Measurements from ENCODE around the gene DNHD1. TPM values are rescaled to one million over a fixed set of nuclear protein-coding genes. Genes with fewer than 3 reads are reported as not detected.

Gene DNHD1
- total RNA-seq, 4 donors from 2014 or later: 1.3 to 11.8 (median 7.7) TPM

DNA sequence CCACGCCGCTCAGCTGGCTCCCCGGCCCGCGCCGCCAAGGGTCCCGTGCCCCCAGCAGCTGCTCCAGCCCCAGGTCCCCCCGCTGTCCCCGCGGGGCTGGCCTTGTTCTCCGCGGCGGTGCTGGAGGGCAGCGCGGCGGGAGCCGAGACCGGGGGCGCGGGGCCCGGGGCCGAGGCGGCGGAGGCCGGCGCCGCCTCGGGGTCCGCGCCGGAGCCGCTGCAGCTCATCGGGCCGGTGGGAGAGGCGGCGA lies 114.8 kb downstream of the DNHD1 start:
- WGBS, 2 donors: no CpG with 5 or more reads among the region's 36 CpGs
- peaks cover 12 to 62% (median 36%) of the 10 kb centered on the region in 3 donors for H3K4me1 ChIP-seq
- no peaks in the 10 kb centered on the region for H3K9me3 ChIP-seq
- H3K4me3 ChIP-seq: peak overlapping the region; percentile 83 to 92 (median 90)
- H3K27me3 ChIP-seq: no peaks in the 10 kb centered on the region
- peaks cover 34 to 67% (median 36%) of the 10 kb centered on the region in 3 donors for H3K36me3 ChIP-seq
- no peak for TF ChIP-seq POLR2A (IDR thresholded peaks at IDR 0.05)
- TF ChIP-seq, protein P1, sequence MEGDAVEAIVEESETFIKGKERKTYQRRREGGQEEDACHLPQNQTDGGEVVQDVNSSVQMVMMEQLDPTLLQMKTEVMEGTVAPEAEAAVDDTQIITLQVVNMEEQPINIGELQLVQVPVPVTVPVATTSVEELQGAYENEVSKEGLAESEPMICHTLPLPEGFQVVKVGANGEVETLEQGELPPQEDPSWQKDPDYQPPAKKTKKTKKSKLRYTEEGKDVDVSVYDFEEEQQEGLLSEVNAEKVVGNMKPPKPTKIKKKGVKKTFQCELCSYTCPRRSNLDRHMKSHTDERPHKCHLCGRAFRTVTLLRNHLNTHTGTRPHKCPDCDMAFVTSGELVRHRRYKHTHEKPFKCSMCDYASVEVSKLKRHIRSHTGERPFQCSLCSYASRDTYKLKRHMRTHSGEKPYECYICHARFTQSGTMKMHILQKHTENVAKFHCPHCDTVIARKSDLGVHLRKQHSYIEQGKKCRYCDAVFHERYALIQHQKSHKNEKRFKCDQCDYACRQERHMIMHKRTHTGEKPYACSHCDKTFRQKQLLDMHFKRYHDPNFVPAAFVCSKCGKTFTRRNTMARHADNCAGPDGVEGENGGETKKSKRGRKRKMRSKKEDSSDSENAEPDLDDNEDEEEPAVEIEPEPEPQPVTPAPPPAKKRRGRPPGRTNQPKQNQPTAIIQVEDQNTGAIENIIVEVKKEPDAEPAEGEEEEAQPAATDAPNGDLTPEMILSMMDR (IDR thresholded peaks at IDR 0.05): peak in 1 of 6 experiments; percentile 4
- DNase-seq: no peak
- H3K27ac ChIP-seq: peak overlapping the region; percentile 93 to 99 (median 98)
- intact Hi-C loops (cut with DNase I): loop anchor here (10.0 kb wide), 1 partner anchor 127 kb away; the partner anchor contains the start of genes ARFIP2 and TIMM10B

- peaks cover 13 to 62% (median 35%) of the 10 kb centered on the region in 3 donors for H3K4me1 ChIP-seq
- intact Hi-C loops (cut with DNase I): loop anchor here (10.0 kb wide), 1 partner anchor 128 kb away; the partner anchor contains the start of genes ARFIP2 and TIMM10B
- H3K36me3 ChIP-seq: peaks cover 34 to 70% (median 36%) of the 10 kb centered on the region in 3 donors
- H3K27me3 ChIP-seq: no peaks in the 10 kb centered on the region
- H3K4me3 ChIP-seq: peak within 1 kb of the TSS; percentile 83 to 92 (median 90)
- H3K27ac ChIP-seq: peak within 1 kb of the TSS; percentile 93 to 99 (median 98)
- TF ChIP-seq POLR2A (IDR thresholded peaks at IDR 0.05): peak in 3 of 4 donors; percentile 72 to 98 (median 93)
- TF ChIP-seq, protein P1 (IDR thresholded peaks at IDR 0.05): peak in 5 of 6 experiments; percentile 15 to 60 (median 37)
- no peaks in the 10 kb centered on the region for H3K9me3 ChIP-seq
- peak; percentile 78 for DNase-seq
- WGBS, 2 donors: 0% methylated on average over 10 to 22 of the region's 51 CpGs
Measured at GRCh38 chr11:6612213-6613041, 115.3 kb downstream of the DNHD1 start, which contains the start of gene TAF10. TAF10 (minus strand) TSS chr11:6612216; CDS start chr11:6612189, 27 bp downstream.

GRCh38 chr11:6613496-6613895 lies 116.4 kb downstream of the DNHD1 start:
- peak overlapping the region; percentile 93 to 99 (median 98) for H3K27ac ChIP-seq
- intact Hi-C loops (cut with DNase I): loop anchor here (10.0 kb wide), 1 partner anchor 129 kb away; the partner anchor contains the start of genes ARFIP2 and TIMM10B
- no peak overlapping the region for H3K4me3 ChIP-seq
- 90% methylated on average over 3 of the region's 3 CpGs for WGBS, 2 donors
- H3K9me3 ChIP-seq: no peaks in the 10 kb centered on the region
- no peak for DNase-seq
- TF ChIP-seq, protein P1 (IDR thresholded peaks at IDR 0.05): no peak
- TF ChIP-seq POLR2A (IDR thresholded peaks at IDR 0.05): no peak
- no peaks in the 10 kb centered on the region for H3K27me3 ChIP-seq
- peaks cover 24 to 62% (median 35%) of the 10 kb centered on the region in 3 donors for H3K4me1 ChIP-seq
- H3K36me3 ChIP-seq: peaks cover 27 to 59% (median 29%) of the 10 kb centered on the region in 3 donors

GRCh38 chr11:6614446-6614845 lies 117.4 kb downstream of the DNHD1 start:
- TF ChIP-seq, protein P1 (IDR thresholded peaks at IDR 0.05): no peak
- no peak for TF ChIP-seq POLR2A (IDR thresholded peaks at IDR 0.05)
- intact Hi-C loops (cut with DNase I): loop anchor here (10.0 kb wide), 1 partner anchor 130 kb away; the partner anchor contains the start of genes ARFIP2 and TIMM10B
- WGBS, 2 donors: 71 to 100% methylated on average over 1 of the region's 2 CpGs

DNA sequence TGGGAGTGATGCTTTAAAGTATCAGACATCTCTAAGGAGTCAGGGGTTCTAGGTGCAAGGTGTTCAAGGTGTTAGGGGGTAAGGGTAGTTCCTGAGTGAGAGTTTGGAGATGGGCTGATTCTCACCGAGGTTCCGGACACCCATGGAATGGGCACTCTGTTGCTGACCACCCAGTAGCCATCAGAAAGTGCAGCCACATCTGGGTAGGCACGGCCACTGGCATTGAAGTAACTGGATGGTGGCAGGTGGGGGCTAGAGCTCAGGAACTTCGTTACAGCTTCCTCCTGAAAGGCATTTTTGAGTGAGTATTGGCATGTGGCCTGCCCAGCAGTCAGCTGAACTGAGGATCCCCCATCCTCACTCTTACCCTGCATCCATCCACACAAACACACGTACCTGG lies 118.0 kb downstream of the DNHD1 start:
- 92 to 100% methylated on average over 5 of the region's 5 CpGs for WGBS, 2 donors
- no peaks in the 10 kb centered on the region for H3K9me3 ChIP-seq
- no peak for DNase-seq
- H3K4me1 ChIP-seq: peaks cover 26 to 57% (median 40%) of the 10 kb centered on the region in 3 donors
- H3K27ac ChIP-seq: peak overlapping the region in 1 of 4 donors; percentile 38
- peaks cover 12 to 43% (median 17%) of the 10 kb centered on the region in 3 donors for H3K36me3 ChIP-seq
- intact Hi-C loops (cut with DNase I): loop anchor here (10.0 kb wide), 1 partner anchor 130 kb away; the partner anchor contains the start of genes ARFIP2 and TIMM10B
- no peak overlapping the region for H3K4me3 ChIP-seq
- TF ChIP-seq, protein P1 (IDR thresholded peaks at IDR 0.05): no peak
- TF ChIP-seq POLR2A (IDR thresholded peaks at IDR 0.05): no peak
- no peaks in the 10 kb centered on the region for H3K27me3 ChIP-seq

More at GRCh38 chr11:6614446-6614845, 117.4 kb downstream of the DNHD1 start:
- H3K9me3 ChIP-seq: no peaks in the 10 kb centered on the region
- peaks cover 17 to 49% (median 23%) of the 10 kb centered on the region in 3 donors for H3K36me3 ChIP-seq
- peaks cover 26 to 58% (median 35%) of the 10 kb centered on the region in 3 donors for H3K4me1 ChIP-seq
- H3K27me3 ChIP-seq: no peaks in the 10 kb centered on the region
- peak overlapping the region in 1 of 4 donors; percentile 38 for H3K27ac ChIP-seq
- no peak for DNase-seq
- no peak overlapping the region for H3K4me3 ChIP-seq
